ENCODE results near the gene ACOT8.
"Not testable (repeated sequence)": the region's sequence is repeated elsewhere in the genome, so short reads cannot be mapped to it uniquely, and the experiment has no call there.

- not testable (repeated sequence) for TF ChIP-seq CTCF (conservative IDR thresholded peaks at IDR 0.05); EZH2 (IDR thresholded peaks at IDR 0.05; ENCODE audit: low read depth)
Observed at GRCh38 chr20:45797955-45798354, 59.2 kb downstream of the ACOT8 start.

Measured in PC-9 (cell line).